AG09319 (cell line): ENCODE data around the gene PODN.
A peak's percentile ranks its signal among the peaks of the same experiment; 100 is the strongest.

Experiments
- DNase-seq: peaks from one replicate; pipeline ENCODE4 v3.0.0-alpha.2; 2010; ENCODE audit warnings: low read depth; ENCODE audit errors: extremely low read depth
- CTCF ChIP-seq: IDR thresholded peaks from 2 replicates; pipeline ENCODE4 v1.5.1; 2011; ENCODE audit warnings: low read depth, mild to moderate bottlenecking, inconsistent platforms, low read length, moderate library complexity

PODN gene

GRCh38 chr1:53094533-53094919 lies 32.5 kb downstream of the PODN start:
- no peak for TF ChIP-seq CTCF
- no peak for DNase-seq

GRCh38 chr1:53104289-53104913 lies 42.4 kb downstream of the PODN start:
- no peak for DNase-seq
- no peak for TF ChIP-seq CTCF

GRCh38 chr1:53107090-53107489 lies 45.1 kb downstream of the PODN start:
- DNase-seq = no peak
- no peak for TF ChIP-seq CTCF

GRCh38 chr1:53107570-53108322 lies 45.7 kb downstream of the PODN start:
- no peak for TF ChIP-seq CTCF
- DNase-seq = peak; percentile 81

- no peak for DNase-seq
- TF ChIP-seq CTCF = no peak
These were observed 46.9 kb downstream of the PODN start for GRCh38 chr1:53108646-53109580.

GRCh38 chr1:53110370-53111072 lies 48.5 kb downstream of the PODN start:
- no peak for TF ChIP-seq CTCF
- no peak for DNase-seq
